NCI-H128 (cell line): ENCODE data around the gene OR2A5.
"Not testable (repeated sequence)": the region's sequence is repeated elsewhere in the genome, so short reads cannot be mapped to it uniquely, and the experiment has no call there.

Experiments used
- DNase-seq: peaks from one replicate; lab custom pipeline; 2025; ENCODE audit not compliant: unreplicated experiment; lab: John Stamatoyannopoulos, UW

OR2A5 gene

DNA sequence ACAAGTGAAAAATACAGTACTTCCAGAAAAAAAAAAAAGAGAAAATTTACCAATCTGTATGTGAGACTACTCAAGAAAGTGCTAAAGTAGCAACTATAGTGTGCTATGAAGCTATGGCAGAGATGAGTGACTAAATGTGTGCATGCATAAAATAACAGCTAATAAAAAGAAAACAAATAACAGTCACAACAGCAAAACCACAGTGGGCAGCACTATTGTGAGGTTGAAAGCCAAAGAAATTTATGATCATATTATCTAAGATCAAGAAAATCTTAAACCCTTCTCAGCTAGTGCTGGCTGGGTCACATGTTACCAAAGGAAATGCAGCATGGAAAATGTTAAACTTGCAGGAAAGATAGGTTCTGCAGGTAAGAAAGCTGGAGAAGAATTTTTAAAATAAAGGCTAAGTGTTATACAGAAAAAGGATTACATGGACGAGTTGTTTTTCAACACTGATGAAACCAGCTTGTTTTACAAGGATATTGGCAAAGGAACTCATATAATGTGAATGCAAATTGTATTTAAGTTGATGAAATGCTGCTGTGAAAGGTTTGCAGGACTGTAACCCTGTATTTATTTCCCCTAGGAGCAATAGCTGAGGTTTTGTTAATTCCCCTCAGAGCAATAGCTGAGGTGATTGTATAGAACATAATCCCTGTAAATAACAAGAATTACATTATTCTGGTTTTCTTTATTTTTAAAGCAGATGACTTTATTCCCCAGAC lies 15.6 kb upstream of the OR2A5 start:
- DNase-seq = no peak

DNA sequence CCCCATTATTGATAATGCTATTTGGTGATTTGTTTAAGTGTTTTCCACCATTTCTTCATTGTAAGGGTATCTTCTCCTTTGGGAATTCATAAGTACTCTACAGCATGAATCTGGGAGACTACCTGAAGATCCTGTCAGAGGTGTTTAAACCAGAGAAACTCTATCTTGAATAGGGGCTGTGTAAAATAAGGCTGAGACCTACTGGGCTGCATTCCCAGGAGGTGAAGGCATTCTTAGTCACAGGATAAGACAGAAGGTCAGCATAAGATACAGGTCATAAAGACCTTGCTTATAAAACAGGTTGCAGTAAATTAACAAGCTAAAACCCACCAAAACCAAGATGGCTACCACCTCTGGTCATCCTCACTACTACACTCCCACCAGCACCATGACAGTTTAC lies 13.4 kb upstream of the OR2A5 start:
- DNase-seq = no peak

DNA sequence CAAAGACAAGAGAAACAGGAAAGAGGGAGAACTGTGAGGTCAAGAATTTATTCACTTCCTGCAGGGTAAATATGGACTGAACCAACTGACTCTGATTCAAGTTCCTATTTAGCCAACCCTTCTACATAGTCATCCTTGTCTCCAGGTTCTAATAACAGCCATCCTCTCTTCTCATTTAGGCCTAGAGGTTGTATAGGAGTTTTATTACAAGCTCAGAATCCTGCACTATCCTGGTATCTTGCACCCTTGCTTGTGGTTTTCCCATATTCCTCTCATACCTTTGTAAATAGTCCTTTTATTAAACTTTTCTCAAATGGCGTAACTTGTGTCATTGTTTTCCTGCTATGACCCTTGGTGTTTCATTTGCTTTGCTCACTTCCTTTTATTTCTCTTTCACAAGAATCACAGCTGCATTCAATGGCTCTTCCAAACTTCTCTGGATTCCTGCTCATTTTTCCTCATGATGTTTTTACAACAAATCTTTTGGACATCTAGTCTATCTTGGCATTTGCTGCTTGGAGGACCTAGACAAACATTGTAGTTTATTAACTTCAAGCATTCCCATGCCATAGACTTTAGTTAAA lies 12.4 kb upstream of the OR2A5 start:
- no peak for DNase-seq

DNA sequence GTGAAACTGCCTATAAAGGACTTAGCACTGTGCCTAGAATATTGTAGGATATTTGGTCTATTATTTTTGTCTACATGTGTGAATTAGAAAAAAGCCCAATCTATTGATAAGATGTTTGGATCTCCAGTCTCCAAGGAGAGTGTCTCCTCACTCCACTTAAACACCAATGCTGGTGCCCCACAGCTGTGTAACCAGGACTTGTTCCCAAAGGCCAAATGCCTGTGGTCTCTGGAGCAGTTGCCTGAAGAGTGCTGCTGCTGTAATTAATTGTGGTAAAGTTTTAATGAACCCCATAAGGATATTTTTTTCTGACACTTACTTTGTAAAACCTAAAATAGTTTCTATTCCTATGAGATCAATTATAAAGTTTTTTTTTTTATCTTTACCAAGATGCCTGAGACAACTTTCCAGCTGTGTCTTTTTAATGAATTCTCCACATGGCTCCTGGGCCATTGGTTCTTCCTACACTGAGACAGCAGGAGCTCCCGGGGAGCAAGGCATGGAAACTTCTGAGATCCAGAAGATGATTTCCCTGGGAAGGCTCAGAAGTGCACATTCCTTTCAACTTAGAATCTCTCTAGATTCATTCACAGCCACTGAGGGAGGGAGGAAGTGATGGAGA lies 11.2 kb upstream of the OR2A5 start:
- no peak for DNase-seq

DNA sequence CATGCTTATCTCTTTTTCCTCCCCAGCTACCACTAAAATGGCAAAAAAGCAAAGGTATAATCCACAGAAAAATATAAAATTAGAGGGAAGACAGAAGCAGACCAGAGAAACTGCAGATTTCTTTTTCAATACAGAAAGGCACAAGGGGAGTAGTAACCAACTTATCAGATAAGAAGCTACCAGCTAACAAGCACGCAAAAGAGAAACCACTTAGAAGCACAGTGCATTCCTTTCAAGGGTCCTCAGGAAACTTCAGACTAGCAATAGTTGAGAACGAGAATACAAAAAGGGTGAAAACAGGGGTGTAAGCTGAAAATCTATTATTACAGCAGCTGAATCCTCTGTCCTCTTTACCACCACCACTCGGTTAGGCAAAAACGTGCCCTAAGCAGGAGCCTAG lies 9.9 kb upstream of the OR2A5 start:
- DNase-seq = no peak

DNA sequence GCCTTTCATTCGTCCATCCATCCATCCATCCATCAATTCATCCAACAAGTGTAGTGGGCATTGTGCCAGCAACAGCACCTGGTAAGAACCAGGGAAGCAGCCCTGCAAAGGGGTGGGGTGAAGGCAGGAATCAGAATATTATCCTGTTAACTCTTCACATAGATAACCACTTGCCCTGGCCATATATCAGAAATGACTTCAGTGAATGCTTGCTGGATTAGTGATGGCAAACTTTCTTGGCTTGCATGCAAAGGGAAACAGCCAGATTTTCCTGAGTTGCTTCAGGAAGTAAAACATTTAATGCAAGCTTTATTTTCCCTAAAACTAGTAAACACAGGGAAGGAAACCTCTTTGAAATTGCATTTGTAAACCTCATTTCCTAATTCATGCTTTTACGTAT lies 743 bp downstream of the OR2A5 start:
- DNase-seq = no peak

DNA sequence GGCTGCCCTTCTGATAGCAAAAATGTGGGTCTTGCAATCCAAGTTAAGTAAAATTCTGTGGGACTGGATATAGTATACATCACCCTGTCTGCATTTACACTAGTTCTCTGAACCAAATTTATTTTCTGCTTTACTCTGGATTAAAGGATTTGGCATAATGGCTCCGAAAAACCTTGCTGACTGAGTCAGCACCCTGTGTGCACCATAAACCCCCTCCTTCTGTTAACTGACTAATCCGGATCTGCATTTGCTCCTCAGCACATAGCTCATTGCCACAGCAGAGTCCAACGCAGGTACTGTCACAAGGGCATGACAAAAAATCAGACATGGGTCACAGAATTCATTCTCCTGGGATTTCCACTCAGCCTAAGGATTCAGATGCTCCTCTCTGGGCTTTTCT lies 1.3 kb downstream of the OR2A5 start:
- DNase-seq = no peak

DNA sequence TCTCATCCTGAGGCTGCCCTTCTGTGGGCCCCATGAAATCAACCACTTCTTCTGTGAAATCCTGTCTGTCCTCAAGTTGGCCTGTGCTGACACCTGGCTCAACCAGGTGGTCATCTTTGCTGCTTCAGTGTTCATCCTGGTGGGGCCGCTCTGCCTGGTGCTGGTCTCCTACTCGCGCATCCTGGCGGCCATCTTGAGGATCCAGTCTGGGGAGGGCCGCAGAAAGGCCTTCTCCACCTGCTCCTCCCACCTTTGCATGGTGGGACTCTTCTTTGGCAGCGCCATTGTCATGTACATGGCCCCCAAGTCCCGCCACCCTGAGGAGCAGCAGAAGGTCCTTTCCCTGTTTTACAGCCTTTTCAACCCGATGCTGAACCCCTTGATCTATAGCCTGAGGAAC lies 2.1 kb downstream of the OR2A5 start:
- not testable (repeated sequence) for DNase-seq

DNA sequence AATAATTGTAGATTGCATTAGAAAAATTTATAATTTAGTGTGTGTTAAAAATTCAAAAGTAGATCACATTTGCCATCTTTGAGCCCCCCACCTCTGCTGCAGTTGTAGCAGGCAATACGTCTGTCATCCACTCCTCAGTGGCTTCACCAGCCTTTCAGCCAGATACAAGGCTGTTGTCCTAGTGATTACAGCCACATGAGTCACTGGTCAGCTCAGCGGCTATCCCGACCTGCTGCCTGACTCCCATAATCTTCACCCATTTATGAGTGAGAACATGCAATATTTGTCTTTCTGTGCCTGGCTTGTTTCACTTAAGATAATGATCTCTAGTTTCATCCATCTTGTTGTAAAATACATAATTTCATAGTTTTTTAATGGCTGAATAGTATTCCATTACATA lies 9.2 kb downstream of the OR2A5 start:
- no peak for DNase-seq

DNA sequence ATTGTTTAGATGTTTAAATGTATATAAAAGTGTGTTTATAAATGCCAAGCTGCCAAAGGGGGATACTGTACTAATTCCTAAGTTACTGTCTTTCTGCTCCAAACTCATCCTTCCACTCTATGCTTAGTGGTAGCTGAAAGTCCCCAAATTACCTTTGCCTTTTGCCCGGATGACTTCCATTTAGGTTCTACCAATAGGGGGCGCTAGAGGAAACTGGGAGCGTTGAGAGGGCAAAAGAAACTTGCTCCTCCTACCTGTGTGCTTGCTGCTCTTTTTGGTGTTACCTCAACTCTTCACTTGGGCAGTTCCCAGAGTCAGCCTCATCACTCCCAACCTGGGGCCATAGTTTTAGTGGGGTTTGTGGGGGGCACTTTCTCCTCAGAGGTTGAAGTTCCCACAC lies 15.0 kb downstream of the OR2A5 start:
- no peak for DNase-seq

DNA sequence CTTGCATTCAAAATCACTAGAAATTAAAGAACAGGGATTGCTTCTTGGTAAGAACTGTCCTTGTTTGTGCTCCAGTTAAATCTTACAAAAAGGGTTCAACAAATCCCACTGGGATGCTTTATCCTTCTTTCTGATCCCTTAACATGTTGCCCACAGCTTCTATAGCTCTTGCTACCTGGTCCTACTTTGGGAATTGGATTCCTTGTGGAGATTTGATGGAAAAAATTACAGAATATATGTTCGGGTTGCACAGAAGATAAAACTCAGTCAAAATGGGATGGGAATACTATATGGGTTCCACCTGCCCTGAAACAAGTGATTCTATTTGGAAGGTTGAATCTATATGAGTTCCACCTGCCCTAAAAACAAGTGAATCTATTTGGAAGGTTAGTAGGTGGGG lies 20.8 kb downstream of the OR2A5 start, which contains the start of gene OR2A25:
OR2A25 (plus strand) TSS at position 301 of the 400 bp plus-strand sequence. CDS start 4,409 bp downstream, outside the sequence.
- no peak for DNase-seq

DNA sequence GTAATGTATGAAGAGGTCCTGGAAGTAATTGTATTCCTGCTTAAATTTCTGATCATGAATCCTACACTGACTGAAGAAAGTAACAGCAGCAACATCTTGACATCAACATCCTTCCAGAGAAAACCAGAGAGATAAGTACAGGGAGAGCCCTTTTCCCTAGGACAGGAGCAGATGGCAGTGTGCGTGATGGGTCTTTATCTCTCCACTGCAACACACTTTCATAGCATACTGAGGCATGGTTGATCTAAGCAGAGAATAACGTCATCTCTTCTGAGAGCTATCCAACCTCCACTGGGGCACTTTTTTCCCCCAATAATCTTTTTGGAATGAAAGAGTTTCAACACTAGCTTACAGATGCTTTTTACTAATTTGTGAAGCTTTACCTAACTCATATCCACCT lies 21.2 kb downstream of the OR2A5 start:
- DNase-seq = no peak

DNA sequence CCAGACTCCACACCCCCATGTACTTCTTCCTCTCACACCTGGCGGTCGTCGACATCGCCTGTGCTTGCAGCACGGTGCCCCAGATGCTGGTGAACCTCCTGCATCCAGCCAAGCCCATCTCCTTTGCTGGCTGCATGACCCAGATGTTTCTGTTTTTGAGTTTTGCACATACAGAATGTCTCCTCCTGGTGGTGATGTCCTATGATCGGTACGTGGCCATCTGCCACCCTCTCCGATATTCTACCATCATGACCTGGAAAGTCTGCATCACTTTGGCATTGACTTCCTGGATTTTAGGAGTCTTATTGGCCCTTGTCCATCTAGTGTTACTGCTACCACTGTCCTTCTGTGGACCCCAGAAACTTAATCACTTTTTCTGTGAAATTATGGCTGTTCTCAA lies 25.6 kb downstream of the OR2A5 start:
- DNase-seq = no peak

DNA sequence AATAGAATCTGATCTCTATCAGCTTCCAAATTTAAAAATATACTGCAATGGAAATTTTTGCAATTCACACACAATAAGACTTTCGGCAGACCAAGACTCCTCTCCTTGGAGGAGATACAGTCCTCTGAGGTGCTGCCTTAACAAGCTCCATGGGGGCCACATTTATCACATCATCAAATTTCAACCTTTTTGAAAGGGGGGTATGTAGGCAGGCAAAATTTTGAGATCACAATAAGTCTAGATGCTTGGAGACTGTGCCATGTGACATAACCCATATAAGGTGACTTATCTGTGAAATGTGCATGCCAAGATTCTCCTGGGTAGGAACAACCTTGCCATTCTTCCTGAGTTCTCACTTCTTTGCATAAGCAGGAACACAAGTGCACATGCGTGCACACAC lies 37.2 kb downstream of the OR2A5 start, which contains the start of gene OR2A12:
OR2A12 (plus strand) TSS at position 301 of the 400 bp plus-strand sequence. CDS start 8,830 bp downstream, outside the sequence.
- DNase-seq = no peak

DNA sequence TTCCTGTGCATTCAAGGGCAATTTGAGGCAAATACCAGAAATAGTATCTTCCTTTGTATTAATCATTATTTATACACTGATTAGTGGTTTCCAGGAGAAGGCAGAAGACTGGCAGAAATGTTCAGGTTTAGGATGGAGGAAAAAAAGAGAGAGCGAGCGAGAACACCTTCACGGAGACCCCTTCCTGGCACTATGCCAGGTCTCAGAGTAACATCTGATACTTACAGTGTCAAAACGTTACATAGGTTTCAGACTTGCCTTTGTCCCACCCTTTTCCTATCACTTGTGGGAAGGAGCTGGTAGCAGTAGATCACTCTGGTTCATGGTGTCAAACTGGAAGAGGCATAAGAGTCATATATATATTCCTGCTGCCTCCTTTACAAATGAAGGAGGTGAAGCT lies 38.0 kb downstream of the OR2A5 start:
- no peak for DNase-seq

DNA sequence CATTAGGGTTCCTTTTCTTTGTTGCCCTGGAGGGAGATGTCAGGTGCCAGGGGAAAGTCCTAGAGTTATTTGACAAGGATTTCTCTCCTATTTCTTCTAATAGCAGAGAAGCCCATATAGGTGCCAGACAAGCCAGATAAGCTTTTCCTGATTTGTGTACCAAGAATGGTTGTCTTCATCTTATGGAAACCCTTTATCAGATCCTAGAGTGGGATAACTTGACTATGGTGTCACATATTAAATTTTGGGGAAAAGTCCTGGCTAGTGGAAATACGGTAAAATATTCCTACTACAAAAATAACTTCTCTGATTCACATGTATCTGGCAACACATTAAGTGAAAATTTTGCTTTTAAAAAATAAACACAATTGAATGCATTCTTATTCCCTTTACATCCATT lies 38.5 kb downstream of the OR2A5 start:
- no peak for DNase-seq

DNA sequence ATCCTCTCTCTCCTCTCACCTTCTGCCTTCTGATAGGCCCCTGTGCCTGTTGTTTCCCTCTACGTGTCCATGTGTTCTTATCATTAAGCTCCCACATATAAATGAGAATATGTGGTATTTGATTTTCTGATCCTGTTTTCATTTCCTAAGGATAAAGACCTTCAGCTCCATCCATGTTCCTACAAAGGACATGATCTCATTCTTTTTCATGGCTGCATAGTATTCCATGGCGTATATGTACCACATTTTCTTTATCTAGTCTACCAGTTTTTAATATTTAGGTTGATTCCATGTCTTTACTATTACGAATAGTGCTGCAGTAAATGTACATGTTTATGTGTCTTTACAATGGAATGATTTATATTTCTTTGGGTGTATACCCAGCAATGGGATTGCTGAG lies 41.9 kb downstream of the OR2A5 start:
- DNase-seq = no peak

DNA sequence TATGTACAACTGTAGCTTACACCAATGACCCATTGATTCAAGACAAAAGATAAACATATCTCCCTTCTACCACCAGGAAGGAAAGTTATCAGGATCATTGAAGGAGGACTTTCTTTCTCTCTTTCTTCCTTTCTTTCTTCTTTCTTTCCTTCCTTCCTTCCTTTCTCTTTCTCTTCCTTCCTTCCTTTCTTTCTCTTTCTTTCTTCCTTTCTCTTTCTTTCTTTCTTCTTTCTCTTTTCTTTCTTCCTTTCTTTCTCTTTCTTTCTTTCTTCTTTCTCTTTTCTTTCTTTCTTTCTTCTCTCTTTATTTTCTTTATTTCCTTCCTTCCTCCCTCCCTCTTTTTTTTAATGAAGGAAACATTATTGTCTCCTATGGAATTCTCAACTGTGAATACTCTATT lies 50.0 kb downstream of the OR2A5 start:
- no peak for DNase-seq

DNA sequence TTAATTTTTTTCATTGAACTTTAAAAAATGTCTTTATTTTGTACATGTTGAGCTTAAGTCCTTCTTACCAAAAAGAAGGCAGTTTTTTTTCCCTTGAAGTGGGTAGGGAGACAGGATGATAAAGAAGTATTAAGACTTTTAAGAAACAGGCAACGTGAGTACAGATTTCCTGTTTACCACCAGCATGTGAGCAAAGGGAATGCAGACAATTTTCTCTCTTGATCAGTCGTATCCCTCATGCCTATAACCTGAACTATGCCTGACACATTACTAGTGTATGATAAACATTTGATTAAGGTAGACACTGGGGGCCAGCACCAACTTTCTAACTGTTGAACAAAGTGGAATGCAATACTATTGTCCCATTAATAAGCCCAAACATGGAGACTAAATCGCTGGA lies 51.9 kb downstream of the OR2A5 start:
- no peak for DNase-seq

DNA sequence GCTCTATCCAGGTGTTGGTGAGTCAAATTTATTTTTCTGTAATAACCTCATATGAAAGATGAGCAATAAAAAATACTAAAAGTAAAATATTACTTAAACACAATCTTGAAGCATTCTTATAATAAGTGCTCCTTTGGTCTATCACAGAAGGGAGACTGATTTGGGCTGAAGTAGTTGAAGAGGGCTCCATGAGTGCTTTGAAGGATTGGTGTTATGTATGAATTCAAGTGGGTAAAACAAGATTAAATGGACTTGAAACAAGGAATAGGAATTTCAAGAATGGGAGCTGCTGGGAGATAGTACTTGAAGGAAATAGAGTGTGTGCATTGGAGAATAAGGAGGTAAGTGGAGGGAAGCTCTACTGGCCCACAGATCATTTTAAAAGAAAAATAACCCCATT lies 53.3 kb downstream of the OR2A5 start:
- DNase-seq = no peak

DNA sequence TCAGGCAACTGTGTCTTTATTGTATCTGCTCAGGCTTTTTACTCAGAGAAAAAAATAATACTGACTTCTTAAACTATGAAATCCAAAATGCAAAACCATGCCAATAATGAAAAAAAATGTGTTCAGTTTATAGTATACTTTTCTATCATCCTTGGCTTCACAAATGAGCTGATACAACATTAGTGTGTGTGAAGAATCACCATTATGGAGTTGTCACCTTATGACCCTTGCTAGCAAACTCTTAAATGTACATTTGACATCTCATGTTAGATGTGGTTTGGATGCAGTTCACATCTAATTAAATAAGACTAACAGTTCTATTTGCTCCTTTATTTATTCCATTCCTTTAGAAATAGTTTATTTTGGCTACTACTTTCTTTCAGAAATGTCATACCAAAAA lies 56.5 kb downstream of the OR2A5 start:
- no peak for DNase-seq
